ENCODE measurements around the gene IPO11. TPM values are rescaled to one million over a fixed set of nuclear protein-coding genes. Genes with fewer than 3 reads are reported as not detected.

IPO11 gene
- total and polyA plus RNA-seq, 2 of the 4 experiments (the other 2 are of a cell fraction): 12.6 to 40.0 TPM

DNA sequence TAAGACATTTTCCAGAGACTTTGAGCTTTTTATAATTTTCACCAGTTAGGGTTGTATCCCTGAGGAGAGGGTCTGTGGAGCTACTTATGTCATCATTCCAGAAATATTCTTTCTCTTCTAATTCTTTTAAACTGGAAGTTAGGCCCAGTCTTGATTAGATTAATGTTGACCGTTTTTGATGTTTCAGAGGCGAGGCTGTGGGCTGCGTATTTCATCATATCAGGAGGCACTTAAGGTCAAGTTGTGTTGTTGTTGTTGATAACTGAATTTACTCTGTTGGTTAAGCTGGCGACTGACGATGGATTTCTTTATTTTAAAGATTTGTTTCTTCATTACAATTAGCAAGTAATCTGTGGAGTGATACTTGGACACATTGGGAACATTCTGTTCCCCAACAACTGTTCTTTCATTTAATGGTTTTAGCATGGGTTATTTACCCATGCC, 20.1 kb downstream of the IPO11 start:
- H3K27ac ChIP-seq (ENCODE audit: insufficient read depth, low read length): no peak overlapping the region
- no peak overlapping the region for H3K4me2 ChIP-seq (ENCODE audit: low read depth, low read length)
- no peak overlapping the region for H2BK5ac ChIP-seq (ENCODE audit: low read depth, low read length, poor library complexity, severe bottlenecking)
- DNase-seq: no peak
- H4K8ac ChIP-seq (ENCODE audit: low read depth in 2 of 2, low read length in 2 of 2): no peak overlapping the region
- no peak overlapping the region for H3K23ac ChIP-seq (ENCODE audit: low read depth, low read length)
- H4K20me1 ChIP-seq (ENCODE audit: insufficient read depth, low read length): no peaks in the 10 kb centered on the region; the same call in none of the 2 replicates
- no peaks in the 10 kb centered on the region for H3K9me1 ChIP-seq (ENCODE audit: insufficient read depth, low read length)
- H2AFZ ChIP-seq (replicated peaks; ENCODE audit: low read length, poor library complexity): no peak overlapping the region
- no peak overlapping the region for H3K18ac ChIP-seq (ENCODE audit: low read depth, low read length)
- no peak overlapping the region for H3K9ac ChIP-seq (ENCODE audit: low read depth, low read length)
- no CpG with 5 or more reads among the region's 5 CpGs for WGBS, 2 experiments (ENCODE audit: extremely low coverage in 2 of 2, insufficient read length in 1 of 2)
- POLR2A ChIA-PET (ENCODE audit: unreplicated experiment): no interaction called here
- H4K5ac ChIP-seq (ENCODE audit: low read depth, low read length): no peak overlapping the region
- H3K4me1 ChIP-seq (ENCODE audit: control insufficient read depth, insufficient read depth, low read length): no peaks in the 10 kb centered on the region
- intact Hi-C loops (cut with micrococcal nuclease): no loop called here
- no peak overlapping the region for H3K14ac ChIP-seq (replicated peaks; ENCODE audit: low read depth, low read length)
- TF ChIP-seq, protein P1, sequence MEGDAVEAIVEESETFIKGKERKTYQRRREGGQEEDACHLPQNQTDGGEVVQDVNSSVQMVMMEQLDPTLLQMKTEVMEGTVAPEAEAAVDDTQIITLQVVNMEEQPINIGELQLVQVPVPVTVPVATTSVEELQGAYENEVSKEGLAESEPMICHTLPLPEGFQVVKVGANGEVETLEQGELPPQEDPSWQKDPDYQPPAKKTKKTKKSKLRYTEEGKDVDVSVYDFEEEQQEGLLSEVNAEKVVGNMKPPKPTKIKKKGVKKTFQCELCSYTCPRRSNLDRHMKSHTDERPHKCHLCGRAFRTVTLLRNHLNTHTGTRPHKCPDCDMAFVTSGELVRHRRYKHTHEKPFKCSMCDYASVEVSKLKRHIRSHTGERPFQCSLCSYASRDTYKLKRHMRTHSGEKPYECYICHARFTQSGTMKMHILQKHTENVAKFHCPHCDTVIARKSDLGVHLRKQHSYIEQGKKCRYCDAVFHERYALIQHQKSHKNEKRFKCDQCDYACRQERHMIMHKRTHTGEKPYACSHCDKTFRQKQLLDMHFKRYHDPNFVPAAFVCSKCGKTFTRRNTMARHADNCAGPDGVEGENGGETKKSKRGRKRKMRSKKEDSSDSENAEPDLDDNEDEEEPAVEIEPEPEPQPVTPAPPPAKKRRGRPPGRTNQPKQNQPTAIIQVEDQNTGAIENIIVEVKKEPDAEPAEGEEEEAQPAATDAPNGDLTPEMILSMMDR (conservative IDR thresholded peaks at IDR 0.05; ENCODE audit: low read depth, low read length): no peak
- 0 out of 2 replicates have a peak, but pooled peaks have one; percentile 13 for TF ChIP-seq CEBPB (IDR thresholded peaks at IDR 0.05; ENCODE audit: low read depth, low read length)
- no peak for TF ChIP-seq MXI1 (IDR thresholded peaks at IDR 0.05; ENCODE audit: borderline replicate concordance, low read depth, low read length)
- no peak for TF ChIP-seq ELK1 (IDR thresholded peaks at IDR 0.05; ENCODE audit: borderline replicate concordance, low read depth, low read length)
- TF ChIP-seq, protein P2, sequence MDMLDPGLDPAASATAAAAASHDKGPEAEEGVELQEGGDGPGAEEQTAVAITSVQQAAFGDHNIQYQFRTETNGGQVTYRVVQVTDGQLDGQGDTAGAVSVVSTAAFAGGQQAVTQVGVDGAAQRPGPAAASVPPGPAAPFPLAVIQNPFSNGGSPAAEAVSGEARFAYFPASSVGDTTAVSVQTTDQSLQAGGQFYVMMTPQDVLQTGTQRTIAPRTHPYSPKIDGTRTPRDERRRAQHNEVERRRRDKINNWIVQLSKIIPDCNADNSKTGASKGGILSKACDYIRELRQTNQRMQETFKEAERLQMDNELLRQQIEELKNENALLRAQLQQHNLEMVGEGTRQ (IDR thresholded peaks at IDR 0.05; ENCODE audit: low read depth, low read length): no peak
- H3K27me3 ChIP-seq (ENCODE audit: control insufficient read depth, insufficient read depth, low read length): no peaks in the 10 kb centered on the region
- CTCF ChIA-PET: interaction anchor here (0.8 kb wide), 1 partner anchor 54 kb away, joined by 5 read pairs; no protein-coding TSS in a partner anchor
- no peak overlapping the region for H2AK5ac ChIP-seq (ENCODE audit: low read depth, low read length)
- no peak overlapping the region for H3K4me3 ChIP-seq (ENCODE audit: insufficient read depth, low read depth, low read length)
- no peak overlapping the region for H2AK9ac ChIP-seq (replicated peaks; ENCODE audit: low read depth, low read length, poor library complexity)
- no peak overlapping the region for H2BK20ac ChIP-seq (ENCODE audit: low read depth, low read length)
- H3K9me3 ChIP-seq (ENCODE audit: control insufficient read depth, insufficient read depth, low read length): no peaks in the 10 kb centered on the region
- H3K79me1 ChIP-seq (ENCODE audit: low read depth in 1 of 2, low read length in 2 of 2): peaks cover 28 to 50% of the 10 kb centered on the region in 2 experiments
- H3K4ac ChIP-seq (ENCODE audit: low read depth, low read length): no peak overlapping the region
- no peak overlapping the region for H2BK15ac ChIP-seq (ENCODE audit: low read depth, low read length)
- in situ Hi-C loops (cut with MboI; ENCODE audit: low sequenced_read_pairs): no loop called here
- no peaks in the 10 kb centered on the region for H3K36me3 ChIP-seq (ENCODE audit: control insufficient read depth, insufficient read depth, low read length)
- H4K91ac ChIP-seq (ENCODE audit: insufficient read depth, low read depth, low read length): no peak overlapping the region
- BruUV-seq (replicated peaks): no TSS peak
- ATAC-seq (ENCODE audit: low read depth): no peak
- no peak overlapping the region for H3K56ac ChIP-seq (ENCODE audit: extremely low read depth, insufficient read depth, low read length)
- H2BK120ac ChIP-seq (ENCODE audit: low read depth, low read length): no peak overlapping the region
- dilution Hi-C loops (cut with HindIII; ENCODE audit: low sequenced_read_pairs, unreplicated experiment): no loop called here

Data from IMR-90 (cell line).